ENCODE results near the gene CD55.

GRCh38 chr1:207363871-207364270 is 42.4 kb downstream of the CD55 start:
- TF ChIP-seq CTCF (conservative IDR thresholded peaks at IDR 0.05; ENCODE audit: low read depth, low read length) (no peak), EZH2 (IDR thresholded peaks at IDR 0.05; ENCODE audit: borderline replicate concordance, low read depth, low read length, poor library complexity, severe bottlenecking) (no peak)
